SU-DHL-6 (cell line): ENCODE measurements around the gene TSPAN6.

Source experiments
- H2AFZ ChIP-seq: fragments of 200-600 bp; sonication (generic); 2 replicates; pipeline ENCODE4 v1.6.1; 2014; ENCODE audit warnings: low read depth, mild to moderate bottlenecking, moderate library complexity, mixed read lengths, antibody characterized with exemption, low read length; ENCODE audit not compliant: severe bottlenecking
- H3F3A ChIP-seq: fragments of 200-600 bp; shearing (Covaris generic); 2 replicates; pipeline ENCODE4 v1.6.0; 2016; ENCODE audit warnings: antibody characterized with exemption, mild to moderate bottlenecking; ENCODE audit not compliant: insufficient read depth
- H3K27ac ChIP-seq: fragments of 200-600 bp; sonication (generic); 2 replicates; pipeline ENCODE4 v1.5.1; 2016; ENCODE audit warnings: low read depth, mild to moderate bottlenecking, low read length, moderate library complexity, mixed read lengths
- H3K27me3 ChIP-seq: fragments of 200-600 bp; sonication (generic), shearing (Covaris generic); 2 replicates; pipeline ENCODE4 v1.6.0; 2014; ENCODE audit warnings: mild to moderate bottlenecking, low read length
- H3K36me3 ChIP-seq: fragments of 200-600 bp; sonication (generic); 2 replicates; pipeline ENCODE4 v1.6.1; 2014; ENCODE audit warnings: mild to moderate bottlenecking, low read length, mixed read lengths
- H3K4me2 ChIP-seq: fragments of 300-600, 200-600 bp; shearing (Covaris generic), sonication (generic); 2 replicates; pipeline ENCODE4 v1.6.0; 2014; ENCODE audit warnings: low read length, low read depth, mild to moderate bottlenecking; ENCODE audit not compliant: poor library complexity, severe bottlenecking
- H3K4me3 ChIP-seq: fragments of 200-600 bp; sonication (generic); 2 replicates; pipeline ENCODE4 v1.5.1; 2014; ENCODE audit warnings: antibody characterized with exemption, low read length, mild to moderate bottlenecking, mixed read lengths; ENCODE audit not compliant: insufficient read depth, poor library complexity, severe bottlenecking
- H3K79me2 ChIP-seq: fragments of 200-600 bp; sonication (generic); 2 replicates; pipeline ENCODE4 v1.6.1; 2014; ENCODE audit warnings: mild to moderate bottlenecking, low read length, moderate library complexity; ENCODE audit not compliant: insufficient read depth
- H3K9ac ChIP-seq: fragments of 200-600 bp; sonication (generic); 2 replicates; pipeline ENCODE4 v1.7.0; 2014; ENCODE audit warnings: mild to moderate bottlenecking, low read length
- H3K9me2 ChIP-seq: fragments of 200-600 bp; sonication (generic); replicated peaks from 2 replicates; pipeline ENCODE4 v1.6.1; 2014; ENCODE audit warnings: low read length; ENCODE audit not compliant: insufficient read depth
- H3K9me3 ChIP-seq: fragments of 200-600 bp; sonication (generic); 2 replicates; pipeline ENCODE4 v1.6.1; 2014; ENCODE audit warnings: low read length, mixed read lengths; ENCODE audit not compliant: insufficient read depth
- H4K20me1 ChIP-seq: fragments of 200-600 bp; sonication (generic); 2 replicates; pipeline ENCODE4 v1.6.1; 2014; ENCODE audit warnings: low read depth, mild to moderate bottlenecking, antibody characterized with exemption, low read length, moderate library complexity, mixed read lengths
- CTCF ChIP-seq: fragments of 200-600 bp; sonication (generic); IDR thresholded peaks from one replicate; pipeline ENCODE4 v1.5.1; 2017; ENCODE audit warnings: antibody characterized with exemption, mild to moderate bottlenecking, low read length, moderate library complexity; ENCODE audit not compliant: insufficient read depth, poor library complexity, severe bottlenecking
- EZH2phosphoT487 ChIP-seq: fragments of 200-600 bp; sonication (generic), shearing (Covaris generic); conservative IDR thresholded peaks from 2 replicates; pipeline ENCODE4 v1.6.1; 2018; ENCODE audit warnings: mild to moderate bottlenecking, antibody characterized with exemption, low read length, moderate library complexity, mixed read lengths

The TSPAN6 gene

GRCh38 chrX:100649550-100650356 lies 13.1 kb upstream of the TSPAN6 start:
- H3F3A ChIP-seq, result no peaks in the 10 kb centered on the region
- no peaks in the 10 kb centered on the region for H3K9me3 ChIP-seq
- no peaks in the 10 kb centered on the region for H3K9me2 ChIP-seq
- no peak overlapping the region for H3K9ac ChIP-seq
- H3K27ac ChIP-seq, result no peak overlapping the region
- H3K36me3 ChIP-seq, result no peaks in the 10 kb centered on the region
- H3K4me3 ChIP-seq, result no peak overlapping the region
- no peak for TF ChIP-seq EZH2phosphoT487
- no peaks in the 10 kb centered on the region for H3K79me2 ChIP-seq
- H4K20me1 ChIP-seq, result no peaks in the 10 kb centered on the region
- no peaks in the 10 kb centered on the region for H3K27me3 ChIP-seq
- no peak overlapping the region for H3K4me2 ChIP-seq
- no peak overlapping the region for H2AFZ ChIP-seq

GRCh38 chrX:100648458-100649417 lies 12.1 kb upstream of the TSPAN6 start:
- no peak for TF ChIP-seq EZH2phosphoT487
- H3K9ac ChIP-seq, result no peak overlapping the region
- H3K27ac ChIP-seq, result no peak overlapping the region
- no peaks in the 10 kb centered on the region for H3K9me3 ChIP-seq
- H3K27me3 ChIP-seq, result no peaks in the 10 kb centered on the region
- no peaks in the 10 kb centered on the region for H3K79me2 ChIP-seq
- no peak overlapping the region for H2AFZ ChIP-seq
- no peaks in the 10 kb centered on the region for H3K9me2 ChIP-seq
- H3K4me2 ChIP-seq, result no peak overlapping the region
- H3K4me3 ChIP-seq, result no peak overlapping the region
- H4K20me1 ChIP-seq, result no peaks in the 10 kb centered on the region
- no peaks in the 10 kb centered on the region for H3F3A ChIP-seq
- no peaks in the 10 kb centered on the region for H3K36me3 ChIP-seq

- no peaks in the 10 kb centered on the region for H3K36me3 ChIP-seq
- H3K27ac ChIP-seq, result no peak overlapping the region
- H2AFZ ChIP-seq, result no peak overlapping the region
- H3K9ac ChIP-seq, result no peak overlapping the region
- H3K9me2 ChIP-seq, result no peaks in the 10 kb centered on the region
- H3F3A ChIP-seq, result no peaks in the 10 kb centered on the region
- no peaks in the 10 kb centered on the region for H3K9me3 ChIP-seq
- no peaks in the 10 kb centered on the region for H3K27me3 ChIP-seq
- TF ChIP-seq CTCF, result no peak
- no peak for TF ChIP-seq EZH2phosphoT487
- no peak overlapping the region for H3K4me2 ChIP-seq
- H4K20me1 ChIP-seq, result no peaks in the 10 kb centered on the region
- no peak overlapping the region for H3K4me3 ChIP-seq
- no peaks in the 10 kb centered on the region for H3K79me2 ChIP-seq
These were observed 11.1 kb upstream of the TSPAN6 start for GRCh38 chrX:100647739-100648138.

GRCh38 chrX:100647095-100647494 lies 10.5 kb upstream of the TSPAN6 start:
- no peaks in the 10 kb centered on the region for H4K20me1 ChIP-seq
- no peaks in the 10 kb centered on the region for H3K9me2 ChIP-seq
- H3K27ac ChIP-seq, result no peak overlapping the region
- no peaks in the 10 kb centered on the region for H3K79me2 ChIP-seq
- TF ChIP-seq CTCF (no peak), EZH2phosphoT487 (no peak)
- no peaks in the 10 kb centered on the region for H3K9me3 ChIP-seq
- no peak overlapping the region for H3K9ac ChIP-seq
- H3K4me3 ChIP-seq, result no peak overlapping the region
- H2AFZ ChIP-seq, result no peak overlapping the region
- H3K4me2 ChIP-seq, result no peak overlapping the region
- no peaks in the 10 kb centered on the region for H3F3A ChIP-seq
- no peaks in the 10 kb centered on the region for H3K36me3 ChIP-seq
- no peaks in the 10 kb centered on the region for H3K27me3 ChIP-seq
